H1 (cell line): ENCODE results near the gene BARX1. TPM values are rescaled to one million over a fixed set of nuclear protein-coding genes. Genes with fewer than 3 reads are reported as not detected.

Experiments used
- CHD1 ChIP-seq: IDR thresholded peaks from 2 replicates; pipeline ENCODE4 v1.6.1; 2012; ENCODE audit warnings: low read depth, low read length, improper control_type of control experiment
- CTBP2 ChIP-seq: IDR thresholded peaks from 2 replicates; pipeline ENCODE4 v1.7.0; 2011; ENCODE audit warnings: borderline replicate concordance, mild to moderate bottlenecking, moderate library complexity, mixed read lengths, low read length; ENCODE audit not compliant: insufficient read depth, insufficient read length
- KDM1A ChIP-seq: fragments of 200-600, 300-600 bp; sonication (generic); IDR thresholded peaks from 2 replicates; pipeline ENCODE4 v1.7.1; 2016; ENCODE audit warnings: mild to moderate bottlenecking, low read length, borderline replicate concordance
- POLR2AphosphoS5 ChIP-seq: IDR thresholded peaks from 2 replicates; pipeline ENCODE4 v1.6.1; 2011; ENCODE audit warnings: low read depth, low read length
- TAF7 ChIP-seq: optimal IDR thresholded peaks from 2 replicates; pipeline ENCODE3; 2011; ENCODE audit warnings: low read depth, mild to moderate bottlenecking, inconsistent platforms, low read length, moderate library complexity, borderline replicate concordance
- polyA plus RNA-seq, 7 experiments: library from polyadenylated mRNA; depleted of rRNA in 3 of 7; stranded (reverse) in 5 of 7; unstranded in 2 of 7; fragments of >200 nt in 5 of 7; fragments of 200-250 nt in 2 of 7; gene quantifications; 1 replicate in 5 of 7; 2 replicates in 1 of 7; 4 replicates in 1 of 7; pipeline versions ENCODE4 v1.2.1 to v1.2.3, GENCODE V29; 2011 to 2013; ENCODE audit warnings: missing spikeins in 2 of 7, mixed read lengths in 2 of 7
- total RNA-seq: library from RNA; stranded (reverse); fragmentation: NEBNext Ultra II Directional; extraction: Animal tissue kit (Norgen Biotek cat#: 25700); gene quantifications from 2 replicates; pipeline ENCODE4 v1.2.1, GENCODE V29; 2021
- TF ChIP-seq, protein P1 (sequence below): fragments of 300-600 bp; sonication (generic); IDR thresholded peaks from 2 replicates; pipeline ENCODE4 v1.7.1; 2012; ENCODE audit warnings: low read length, moderate library complexity, mild to moderate bottlenecking, inconsistent platforms; ENCODE audit not compliant: insufficient replicate concordance

BARX1 gene
- total and polyA plus RNA-seq, 2 of the 8 experiments (the other 6 are each of a cell fraction or from before 2014, with no cell fraction given), result 0.79 to 2.6 TPM

DNA sequence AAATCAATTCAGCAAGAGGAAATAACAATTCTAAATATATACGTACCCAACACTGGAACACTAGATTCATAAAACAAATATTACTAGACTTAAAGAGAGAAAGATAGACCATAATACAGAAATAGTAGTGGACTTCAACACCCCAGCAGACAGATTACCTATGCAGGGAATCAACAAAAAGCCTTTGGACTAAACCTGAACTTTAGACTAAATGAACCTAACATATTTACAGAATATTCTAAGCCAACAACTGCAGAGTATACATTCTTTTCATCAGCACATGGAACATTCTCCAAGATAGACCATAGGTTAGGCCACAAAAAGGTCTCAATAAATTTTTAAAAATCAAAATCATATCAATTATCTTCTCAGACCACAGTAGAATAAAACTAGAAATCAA, 32.9 kb upstream of the BARX1 start (continued):
- TF ChIP-seq, protein P1, sequence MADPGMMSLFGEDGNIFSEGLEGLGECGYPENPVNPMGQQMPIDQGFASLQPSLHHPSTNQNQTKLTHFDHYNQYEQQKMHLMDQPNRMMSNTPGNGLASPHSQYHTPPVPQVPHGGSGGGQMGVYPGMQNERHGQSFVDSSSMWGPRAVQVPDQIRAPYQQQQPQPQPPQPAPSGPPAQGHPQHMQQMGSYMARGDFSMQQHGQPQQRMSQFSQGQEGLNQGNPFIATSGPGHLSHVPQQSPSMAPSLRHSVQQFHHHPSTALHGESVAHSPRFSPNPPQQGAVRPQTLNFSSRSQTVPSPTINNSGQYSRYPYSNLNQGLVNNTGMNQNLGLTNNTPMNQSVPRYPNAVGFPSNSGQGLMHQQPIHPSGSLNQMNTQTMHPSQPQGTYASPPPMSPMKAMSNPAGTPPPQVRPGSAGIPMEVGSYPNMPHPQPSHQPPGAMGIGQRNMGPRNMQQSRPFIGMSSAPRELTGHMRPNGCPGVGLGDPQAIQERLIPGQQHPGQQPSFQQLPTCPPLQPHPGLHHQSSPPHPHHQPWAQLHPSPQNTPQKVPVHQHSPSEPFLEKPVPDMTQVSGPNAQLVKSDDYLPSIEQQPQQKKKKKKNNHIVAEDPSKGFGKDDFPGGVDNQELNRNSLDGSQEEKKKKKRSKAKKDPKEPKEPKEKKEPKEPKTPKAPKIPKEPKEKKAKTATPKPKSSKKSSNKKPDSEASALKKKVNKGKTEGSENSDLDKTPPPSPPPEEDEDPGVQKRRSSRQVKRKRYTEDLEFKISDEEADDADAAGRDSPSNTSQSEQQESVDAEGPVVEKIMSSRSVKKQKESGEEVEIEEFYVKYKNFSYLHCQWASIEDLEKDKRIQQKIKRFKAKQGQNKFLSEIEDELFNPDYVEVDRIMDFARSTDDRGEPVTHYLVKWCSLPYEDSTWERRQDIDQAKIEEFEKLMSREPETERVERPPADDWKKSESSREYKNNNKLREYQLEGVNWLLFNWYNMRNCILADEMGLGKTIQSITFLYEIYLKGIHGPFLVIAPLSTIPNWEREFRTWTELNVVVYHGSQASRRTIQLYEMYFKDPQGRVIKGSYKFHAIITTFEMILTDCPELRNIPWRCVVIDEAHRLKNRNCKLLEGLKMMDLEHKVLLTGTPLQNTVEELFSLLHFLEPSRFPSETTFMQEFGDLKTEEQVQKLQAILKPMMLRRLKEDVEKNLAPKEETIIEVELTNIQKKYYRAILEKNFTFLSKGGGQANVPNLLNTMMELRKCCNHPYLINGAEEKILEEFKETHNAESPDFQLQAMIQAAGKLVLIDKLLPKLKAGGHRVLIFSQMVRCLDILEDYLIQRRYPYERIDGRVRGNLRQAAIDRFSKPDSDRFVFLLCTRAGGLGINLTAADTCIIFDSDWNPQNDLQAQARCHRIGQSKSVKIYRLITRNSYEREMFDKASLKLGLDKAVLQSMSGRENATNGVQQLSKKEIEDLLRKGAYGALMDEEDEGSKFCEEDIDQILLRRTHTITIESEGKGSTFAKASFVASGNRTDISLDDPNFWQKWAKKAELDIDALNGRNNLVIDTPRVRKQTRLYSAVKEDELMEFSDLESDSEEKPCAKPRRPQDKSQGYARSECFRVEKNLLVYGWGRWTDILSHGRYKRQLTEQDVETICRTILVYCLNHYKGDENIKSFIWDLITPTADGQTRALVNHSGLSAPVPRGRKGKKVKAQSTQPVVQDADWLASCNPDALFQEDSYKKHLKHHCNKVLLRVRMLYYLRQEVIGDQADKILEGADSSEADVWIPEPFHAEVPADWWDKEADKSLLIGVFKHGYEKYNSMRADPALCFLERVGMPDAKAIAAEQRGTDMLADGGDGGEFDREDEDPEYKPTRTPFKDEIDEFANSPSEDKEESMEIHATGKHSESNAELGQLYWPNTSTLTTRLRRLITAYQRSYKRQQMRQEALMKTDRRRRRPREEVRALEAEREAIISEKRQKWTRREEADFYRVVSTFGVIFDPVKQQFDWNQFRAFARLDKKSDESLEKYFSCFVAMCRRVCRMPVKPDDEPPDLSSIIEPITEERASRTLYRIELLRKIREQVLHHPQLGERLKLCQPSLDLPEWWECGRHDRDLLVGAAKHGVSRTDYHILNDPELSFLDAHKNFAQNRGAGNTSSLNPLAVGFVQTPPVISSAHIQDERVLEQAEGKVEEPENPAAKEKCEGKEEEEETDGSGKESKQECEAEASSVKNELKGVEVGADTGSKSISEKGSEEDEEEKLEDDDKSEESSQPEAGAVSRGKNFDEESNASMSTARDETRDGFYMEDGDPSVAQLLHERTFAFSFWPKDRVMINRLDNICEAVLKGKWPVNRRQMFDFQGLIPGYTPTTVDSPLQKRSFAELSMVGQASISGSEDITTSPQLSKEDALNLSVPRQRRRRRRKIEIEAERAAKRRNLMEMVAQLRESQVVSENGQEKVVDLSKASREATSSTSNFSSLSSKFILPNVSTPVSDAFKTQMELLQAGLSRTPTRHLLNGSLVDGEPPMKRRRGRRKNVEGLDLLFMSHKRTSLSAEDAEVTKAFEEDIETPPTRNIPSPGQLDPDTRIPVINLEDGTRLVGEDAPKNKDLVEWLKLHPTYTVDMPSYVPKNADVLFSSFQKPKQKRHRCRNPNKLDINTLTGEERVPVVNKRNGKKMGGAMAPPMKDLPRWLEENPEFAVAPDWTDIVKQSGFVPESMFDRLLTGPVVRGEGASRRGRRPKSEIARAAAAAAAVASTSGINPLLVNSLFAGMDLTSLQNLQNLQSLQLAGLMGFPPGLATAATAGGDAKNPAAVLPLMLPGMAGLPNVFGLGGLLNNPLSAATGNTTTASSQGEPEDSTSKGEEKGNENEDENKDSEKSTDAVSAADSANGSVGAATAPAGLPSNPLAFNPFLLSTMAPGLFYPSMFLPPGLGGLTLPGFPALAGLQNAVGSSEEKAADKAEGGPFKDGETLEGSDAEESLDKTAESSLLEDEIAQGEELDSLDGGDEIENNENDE, result no peak
- TF ChIP-seq KDM1A (no peak), CHD1 (no peak), CTBP2 (no peak), TAF7 (no peak), POLR2AphosphoS5 (no peak)
